ENCODE data around the gene PTGDR.
A peak's percentile ranks its signal among the peaks of the same experiment; 100 is the strongest.

PTGDR gene

DNA sequence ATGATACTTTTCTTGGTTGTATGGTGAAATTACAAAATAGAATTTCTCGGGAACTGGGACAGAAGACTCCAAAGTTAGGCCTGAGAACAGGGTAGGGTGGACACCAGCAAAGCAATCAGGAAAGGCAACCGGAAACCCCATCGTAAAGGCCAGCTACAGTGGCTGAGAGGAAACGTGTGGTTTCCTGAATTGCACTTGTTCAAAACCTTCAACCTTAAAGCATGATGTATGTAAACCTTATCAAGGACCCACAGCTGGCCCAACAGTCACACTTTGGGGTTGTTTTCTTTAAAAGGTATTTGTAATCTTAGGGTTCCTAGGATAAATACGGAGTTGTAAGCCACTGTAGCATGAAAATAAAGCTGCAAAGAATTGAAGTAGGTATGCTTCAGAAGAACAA lies 2.2 kb upstream of the PTGDR start:
- DNase-seq: no peak

DNA sequence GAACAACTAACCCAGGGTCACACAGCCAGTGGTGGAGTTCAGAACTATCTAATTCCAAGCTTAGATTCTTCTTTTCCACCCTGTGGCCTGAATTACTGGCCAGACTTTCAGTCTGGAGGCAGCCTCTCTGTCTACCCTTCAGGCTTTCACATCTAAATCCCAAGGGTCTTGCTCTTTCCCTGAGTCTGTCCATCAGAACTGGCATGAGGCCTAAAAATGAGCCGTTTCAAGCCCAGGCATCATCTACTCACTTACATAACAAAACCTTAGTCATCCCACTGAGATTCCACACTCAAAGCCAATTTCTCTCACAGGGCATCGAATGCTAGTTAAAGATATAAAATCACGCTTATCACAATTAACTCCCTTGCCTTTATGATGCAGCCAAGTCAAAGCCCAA lies 1.3 kb upstream of the PTGDR start:
- DNase-seq: no peak

DNA sequence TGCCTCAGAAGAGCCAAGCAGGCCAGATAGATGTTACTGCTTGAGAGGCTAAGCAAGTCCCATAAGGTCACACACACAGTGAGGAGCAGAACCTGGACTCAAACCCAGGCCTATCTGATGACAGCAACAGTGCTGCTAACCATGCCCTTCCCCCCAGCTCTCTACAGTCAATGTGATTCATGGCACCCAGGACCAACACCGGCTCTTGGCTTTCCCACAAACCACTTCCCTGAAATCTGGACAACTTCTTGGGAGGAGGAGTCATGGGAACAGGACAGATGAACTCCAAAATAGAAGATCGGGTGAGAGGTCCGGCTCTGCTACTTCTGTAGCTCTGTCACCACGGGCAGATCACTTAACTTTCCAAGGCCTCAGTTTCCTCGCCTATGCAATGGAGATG lies 716 bp upstream of the PTGDR start:
- DNase-seq: no peak

DNA sequence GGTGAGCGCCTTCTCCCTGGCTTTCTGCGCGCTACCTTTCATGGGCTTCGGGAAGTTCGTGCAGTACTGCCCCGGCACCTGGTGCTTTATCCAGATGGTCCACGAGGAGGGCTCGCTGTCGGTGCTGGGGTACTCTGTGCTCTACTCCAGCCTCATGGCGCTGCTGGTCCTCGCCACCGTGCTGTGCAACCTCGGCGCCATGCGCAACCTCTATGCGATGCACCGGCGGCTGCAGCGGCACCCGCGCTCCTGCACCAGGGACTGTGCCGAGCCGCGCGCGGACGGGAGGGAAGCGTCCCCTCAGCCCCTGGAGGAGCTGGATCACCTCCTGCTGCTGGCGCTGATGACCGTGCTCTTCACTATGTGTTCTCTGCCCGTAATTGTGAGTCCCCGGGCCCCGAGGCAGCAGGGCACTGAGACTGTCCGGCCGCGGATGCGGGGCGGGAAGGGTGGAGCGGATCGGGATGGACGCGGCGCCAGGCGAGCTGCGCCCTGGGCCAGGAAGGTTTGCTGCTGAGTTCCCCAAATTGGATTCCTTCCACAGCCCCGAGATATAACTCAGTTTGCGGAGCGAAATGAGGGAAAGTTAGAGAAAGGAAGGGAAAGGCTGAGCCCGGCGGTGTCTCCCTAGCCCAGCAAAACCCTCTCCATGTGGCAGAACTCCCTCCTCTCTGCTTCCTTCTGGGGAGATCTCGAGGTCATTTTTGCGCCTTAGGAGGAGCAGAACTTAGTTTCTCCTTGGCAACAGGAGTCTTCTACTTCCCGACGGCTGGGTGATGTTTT lies 972 bp downstream of the PTGDR start:
- DNase-seq: no peak

DNA sequence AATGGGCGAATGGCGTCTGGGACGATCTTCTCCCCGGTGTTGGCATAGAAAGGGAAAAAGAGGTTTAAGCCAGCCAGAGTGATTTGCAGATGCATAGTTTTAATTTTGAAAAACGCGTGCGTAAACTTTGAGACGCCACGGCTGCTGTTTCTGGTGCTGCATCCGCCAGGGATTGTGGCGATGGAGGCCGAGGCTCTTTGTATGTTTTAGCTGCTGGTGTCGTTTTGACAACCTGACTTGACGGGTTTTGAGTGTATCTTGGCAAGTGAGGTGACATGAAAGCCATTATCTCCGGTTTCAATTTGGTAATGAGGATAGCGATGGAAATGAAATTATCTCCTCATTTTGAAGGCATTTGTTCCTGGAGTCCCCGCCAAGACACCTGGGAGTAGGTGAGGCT lies 1.6 kb downstream of the PTGDR start:
- no peak for DNase-seq

DNA sequence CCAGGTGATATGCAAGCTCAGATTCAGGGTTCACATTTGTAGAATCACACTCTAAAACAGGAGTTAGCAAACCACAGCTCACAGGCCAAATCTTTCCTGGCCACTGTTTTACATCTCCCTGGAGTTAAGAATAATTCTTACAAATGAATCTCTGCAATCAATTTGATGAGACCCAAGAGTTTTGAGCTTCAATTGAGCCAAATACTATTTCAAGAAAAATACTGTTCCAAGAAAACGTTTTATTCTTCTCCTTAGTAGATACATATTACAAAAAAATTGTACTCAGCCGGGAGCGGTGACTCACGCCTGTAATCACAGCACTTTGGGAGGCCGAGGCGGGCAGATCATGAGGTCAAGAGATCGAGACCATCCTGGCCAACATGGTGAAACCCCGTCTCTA lies 2.5 kb downstream of the PTGDR start:
- no peak for DNase-seq

DNA sequence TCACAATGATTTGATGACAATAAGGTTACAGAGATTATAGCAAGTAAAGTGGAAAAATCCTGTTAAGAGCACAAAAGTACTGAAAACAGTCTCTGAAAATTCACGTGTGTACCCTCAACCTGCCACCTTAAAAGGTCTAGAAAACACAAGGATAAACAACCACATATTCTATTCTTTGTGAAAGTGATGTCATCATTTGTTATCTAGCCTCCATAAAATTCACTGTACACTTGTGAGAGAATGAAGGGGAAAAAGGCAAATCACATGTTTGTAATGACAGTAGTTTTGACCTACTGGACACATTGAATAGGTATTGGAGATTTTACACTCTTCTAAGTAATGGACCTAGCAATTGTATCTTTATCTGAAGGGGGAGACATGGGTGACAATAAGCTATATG lies 4.0 kb downstream of the PTGDR start:
- no peak for DNase-seq

DNA sequence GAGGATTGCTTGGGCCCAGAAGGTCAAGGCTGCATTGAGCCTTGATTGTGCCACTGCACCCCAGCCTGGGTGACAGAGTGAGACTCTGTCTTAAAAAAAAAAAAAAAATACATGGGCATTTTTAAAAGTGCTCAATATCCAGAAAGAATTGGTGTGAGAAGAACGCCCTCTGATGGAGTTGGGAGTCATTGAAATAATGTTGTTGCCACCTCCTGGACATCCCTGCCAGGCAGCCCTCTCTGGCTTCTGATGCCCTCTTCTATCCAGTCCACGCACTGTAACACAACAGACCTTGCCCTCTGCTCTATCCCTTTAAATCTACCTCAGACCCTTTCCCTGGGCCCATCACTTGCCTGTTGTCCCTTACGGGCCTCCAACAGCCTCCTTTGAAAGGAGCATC lies 4.9 kb downstream of the PTGDR start:
- peak; percentile 5 to 12 for DNase-seq

DNA sequence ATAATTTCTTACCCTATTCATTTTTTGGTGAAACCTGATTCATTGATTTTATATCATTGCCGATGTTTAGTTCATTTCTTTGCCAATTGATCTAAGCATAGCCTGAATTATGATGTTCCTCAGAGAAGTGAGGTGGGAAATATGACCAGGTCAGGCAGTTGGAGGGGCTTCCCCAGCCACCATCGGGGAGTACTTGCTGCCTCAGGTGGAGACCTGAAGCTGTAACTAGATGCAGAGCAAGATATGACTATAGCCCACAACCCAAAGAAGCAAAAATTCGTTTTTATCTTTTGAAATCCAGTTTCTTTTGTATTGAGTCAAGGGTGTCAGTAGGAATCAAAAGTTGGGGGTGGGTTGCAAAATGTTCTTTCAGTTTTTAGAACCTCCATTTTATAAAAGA lies 7.9 kb downstream of the PTGDR start:
- no peak for DNase-seq

DNA sequence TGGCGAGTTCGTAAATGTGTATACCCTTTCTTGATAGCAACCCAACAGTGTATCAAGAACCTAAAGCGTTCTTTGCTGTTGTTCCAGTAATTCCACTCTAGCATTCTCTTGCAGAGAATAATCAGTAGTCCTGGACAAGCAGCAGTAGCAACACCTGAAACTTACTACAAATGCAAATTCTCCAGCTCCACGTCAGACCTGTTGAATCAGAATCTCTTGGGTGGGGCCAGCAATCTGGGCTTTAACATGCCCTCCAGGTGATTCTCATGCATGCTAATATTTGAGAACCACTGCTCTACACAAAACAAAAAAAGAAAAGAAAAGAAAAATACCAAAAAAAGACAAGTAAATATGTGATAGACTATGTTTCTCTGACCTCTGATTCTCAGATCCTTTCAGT lies 10.1 kb downstream of the PTGDR start:
- DNase-seq: no peak

DNA sequence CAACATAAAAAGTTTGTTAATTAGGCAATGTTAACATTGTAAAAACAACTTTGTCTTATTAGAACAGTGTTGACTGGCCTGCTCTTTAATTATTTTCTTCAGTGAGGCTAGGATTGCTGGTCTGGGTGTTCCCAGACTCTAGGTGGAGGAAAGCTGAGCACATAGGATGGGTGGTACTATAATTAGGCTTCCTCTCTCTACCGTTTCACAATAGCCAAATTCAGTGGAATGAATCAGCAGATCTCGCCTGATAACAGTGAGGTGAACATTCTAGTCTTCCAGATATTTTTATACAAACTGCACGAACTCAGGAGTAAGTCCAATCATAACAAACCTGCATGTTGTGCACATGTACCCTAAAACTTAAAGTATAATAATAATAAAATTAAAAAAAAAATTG lies 11.9 kb downstream of the PTGDR start:
- DNase-seq: peak; percentile 19 to 38

DNA sequence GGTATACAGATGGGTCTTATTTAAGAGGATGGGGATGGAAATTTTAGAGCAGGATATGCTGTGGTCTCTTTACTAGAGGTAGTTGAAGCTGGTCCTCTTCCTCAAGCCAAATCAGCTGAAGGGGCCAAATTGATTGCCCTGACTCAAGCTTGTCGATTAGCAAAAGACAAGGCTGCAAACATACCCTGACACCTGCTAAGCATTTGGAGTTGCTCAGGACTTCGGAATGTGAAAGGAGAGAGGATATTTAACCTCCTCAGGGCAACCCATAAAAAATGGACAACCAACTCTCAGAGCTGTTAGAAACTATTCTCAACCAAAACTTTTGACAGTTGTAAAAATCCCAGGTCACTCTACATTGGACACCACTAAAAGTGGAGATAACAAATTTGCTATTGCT lies 15.6 kb downstream of the PTGDR start:
- no peak for DNase-seq

DNA sequence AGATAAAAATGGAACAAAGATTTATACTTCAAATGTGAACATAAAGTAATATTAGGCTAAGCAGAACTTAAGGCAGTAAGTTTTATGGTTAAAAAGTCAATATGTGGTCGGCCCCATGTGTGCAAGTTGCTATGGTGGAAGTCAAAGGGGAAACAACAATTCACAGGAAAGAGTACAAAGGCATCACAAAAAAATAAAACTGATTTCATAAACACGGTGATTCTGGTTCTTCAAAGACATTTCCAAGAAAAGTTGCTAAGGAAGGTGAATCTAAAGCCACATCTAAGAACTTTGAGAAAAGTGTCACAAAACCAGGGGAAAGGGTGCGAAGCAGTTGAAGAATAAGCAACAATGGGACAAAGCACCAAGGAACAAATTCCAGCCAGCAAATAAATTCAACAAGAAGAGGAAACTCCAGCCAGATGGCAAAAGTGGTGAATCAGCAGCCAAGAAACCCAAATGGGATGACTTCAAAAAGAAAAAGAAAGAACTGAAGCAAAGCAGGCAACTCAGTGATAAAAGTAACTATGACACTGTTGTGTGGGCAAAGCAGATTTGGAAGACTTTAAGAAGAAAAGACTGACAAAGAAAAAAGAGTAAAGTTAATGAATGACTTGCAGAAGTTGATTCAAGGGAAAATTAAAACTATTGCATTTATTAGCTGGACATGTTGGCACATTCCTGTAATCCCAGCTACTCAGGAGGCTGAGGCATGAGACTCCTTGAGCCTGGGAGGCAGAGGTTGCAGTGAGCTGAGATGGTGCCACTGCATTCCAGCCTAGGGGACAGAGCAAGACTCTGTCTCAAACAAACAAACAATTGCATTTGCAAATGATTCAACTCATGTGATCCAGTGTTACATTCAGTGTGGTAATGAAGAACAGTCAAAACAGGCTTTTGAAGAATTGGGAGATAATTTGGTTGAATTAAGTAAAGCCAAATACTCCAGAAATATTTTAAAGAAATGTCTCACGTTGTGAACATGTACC lies 19.5 kb downstream of the PTGDR start:
- DNase-seq: no peak

DNA sequence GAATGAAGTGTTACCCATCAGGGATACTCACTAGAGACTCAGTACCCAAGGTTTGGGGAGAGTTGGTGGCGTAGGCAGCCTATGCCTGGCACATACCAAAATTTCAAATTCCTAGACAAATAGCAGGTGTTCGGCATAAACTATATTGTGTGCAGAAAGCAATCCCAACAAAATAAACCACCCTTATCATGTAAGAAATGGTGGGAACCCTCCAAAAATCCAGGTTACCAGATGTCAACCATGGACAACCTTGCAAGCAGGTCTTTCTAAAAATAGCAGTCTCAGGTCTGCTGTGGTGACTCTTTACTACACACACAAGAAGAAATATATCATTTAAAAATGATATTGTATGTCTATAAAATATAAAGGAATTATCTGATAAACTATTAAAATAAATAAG lies 28.9 kb downstream of the PTGDR start:
- no peak for DNase-seq

DNA sequence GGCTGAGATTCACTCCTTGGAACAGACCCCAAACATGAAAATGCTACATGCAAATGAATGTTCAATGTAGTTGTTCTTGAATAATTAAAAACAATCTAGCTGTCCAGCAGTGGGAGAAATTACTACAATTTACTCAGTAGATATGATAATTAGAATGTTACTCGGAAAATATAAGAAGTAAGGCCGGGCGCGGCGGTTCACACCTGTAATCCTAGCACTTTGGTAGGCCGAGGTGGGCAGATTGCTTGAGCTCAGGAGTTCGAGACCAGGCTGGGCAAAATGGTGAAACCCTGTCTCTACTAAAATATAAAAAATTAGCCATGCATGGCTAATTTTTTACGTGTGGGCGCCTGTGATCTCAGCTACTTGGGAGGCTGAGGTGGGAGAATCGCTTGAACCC lies 31.3 kb downstream of the PTGDR start:
- DNase-seq: no peak

DNA sequence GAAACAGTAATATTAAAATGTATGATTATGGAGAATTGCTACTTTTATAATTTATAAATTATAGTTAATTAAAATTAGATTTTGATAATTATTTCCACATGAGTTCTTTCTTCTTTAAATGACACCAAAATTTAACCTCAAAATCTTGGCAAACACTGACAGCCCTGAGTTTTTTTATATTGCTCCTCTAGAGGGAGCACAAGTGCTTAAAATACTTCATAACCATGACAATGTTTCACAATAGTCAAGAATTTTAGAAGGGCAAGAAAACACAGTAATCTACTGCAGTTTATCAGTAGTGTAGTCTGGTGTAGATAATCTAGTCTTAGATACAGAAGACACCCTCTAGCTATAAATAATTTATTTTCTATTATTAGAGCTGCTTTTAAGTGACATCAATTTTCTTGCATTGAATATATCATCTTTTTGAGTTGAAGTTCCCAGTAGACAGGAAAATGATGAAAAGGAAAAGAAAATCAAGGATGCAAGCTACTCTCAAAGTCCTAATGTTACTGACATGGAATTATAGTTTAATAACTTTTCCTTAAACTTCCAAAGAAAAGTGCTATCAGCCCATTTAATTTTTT lies 32.3 kb downstream of the PTGDR start:
- peak; percentile 48 to 76 for DNase-seq

DNA sequence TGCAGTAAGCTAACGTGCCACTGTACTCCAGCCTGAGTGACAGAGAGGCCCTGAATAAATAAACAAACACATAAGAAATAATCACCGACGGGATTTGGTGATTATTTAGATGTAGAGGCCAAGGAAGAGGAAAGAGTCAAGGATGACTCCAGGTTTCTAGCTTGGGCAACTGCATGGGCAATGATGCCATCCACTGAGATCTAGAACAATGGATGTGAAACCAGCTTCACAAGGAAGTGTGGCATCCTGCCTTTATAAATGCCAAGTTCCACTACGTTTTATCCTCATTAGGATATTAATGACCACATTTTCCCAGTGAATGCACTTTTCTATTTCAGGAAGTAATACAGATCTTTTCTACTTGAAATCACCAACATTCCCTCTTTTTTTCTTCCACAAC lies 35.7 kb downstream of the PTGDR start:
- DNase-seq: peak in 1 of 2 donors; percentile 25

DNA sequence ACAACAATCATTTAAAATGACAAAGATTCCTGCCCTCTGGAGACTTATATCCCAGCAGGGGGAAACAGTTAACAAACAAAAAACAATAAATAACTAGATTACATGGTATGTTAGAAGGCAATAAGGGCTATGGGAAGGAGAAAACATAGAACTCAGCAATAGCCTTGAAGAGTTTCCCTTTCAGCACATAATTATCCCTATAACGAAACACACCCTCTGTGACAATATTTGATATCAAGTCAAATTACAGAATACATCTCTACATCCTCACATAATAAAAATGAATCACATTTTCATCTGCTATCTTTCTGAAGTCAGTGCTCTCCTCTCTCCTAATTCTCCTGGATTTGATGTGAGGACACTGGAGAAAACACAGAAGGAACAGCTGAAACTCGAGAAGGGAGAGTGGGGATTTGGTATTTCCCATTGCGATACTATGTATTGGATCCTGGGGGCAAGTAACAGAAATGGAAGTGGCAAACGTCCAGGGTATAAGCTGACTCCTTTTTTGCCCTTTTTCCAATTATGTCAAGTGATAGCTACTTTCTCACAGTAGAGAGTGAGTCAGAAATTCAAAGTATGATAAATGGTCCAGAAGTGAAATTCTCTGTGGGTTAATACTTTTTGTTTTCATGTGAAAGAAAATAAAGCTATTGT lies 36.9 kb downstream of the PTGDR start:
- DNase-seq: no peak

DNA sequence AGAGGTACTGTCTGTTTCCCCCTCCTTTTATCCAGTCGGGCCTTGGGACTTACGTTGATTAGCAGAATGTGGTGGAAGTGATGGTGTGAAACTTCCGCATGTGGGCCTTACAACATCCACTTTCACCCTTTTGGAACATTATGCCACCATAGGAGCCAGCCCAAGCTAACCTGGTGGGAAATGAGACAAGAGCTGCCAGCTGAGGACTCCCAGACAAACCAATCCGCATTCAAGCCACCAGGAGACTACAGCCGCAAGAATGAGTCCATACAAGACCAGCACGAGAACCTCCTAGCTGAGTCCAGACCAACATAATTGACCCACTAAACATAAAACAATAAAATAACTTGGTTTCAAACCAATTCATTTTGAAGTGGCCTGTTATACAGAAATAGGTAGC lies 37.5 kb downstream of the PTGDR start:
- no peak for DNase-seq

DNA sequence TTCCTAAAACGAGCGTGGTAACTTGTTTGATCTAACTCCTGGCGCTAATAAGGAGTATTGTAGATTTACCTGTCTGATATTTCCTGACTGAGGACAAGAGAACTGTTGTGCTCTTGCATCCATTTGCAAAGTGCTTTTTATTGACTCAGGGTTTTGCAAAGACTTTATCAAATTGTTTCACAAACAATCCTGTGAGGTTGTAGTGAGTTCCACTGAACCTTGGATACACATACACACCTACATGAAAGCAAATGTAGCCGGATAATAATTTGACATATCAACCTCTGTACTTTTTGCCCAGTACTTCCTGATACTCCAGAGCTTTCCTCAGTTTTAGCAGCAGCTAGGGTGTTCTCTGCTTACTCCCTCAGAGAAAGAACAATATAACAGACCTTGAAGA lies 39.9 kb downstream of the PTGDR start:
- no peak for DNase-seq

DNA sequence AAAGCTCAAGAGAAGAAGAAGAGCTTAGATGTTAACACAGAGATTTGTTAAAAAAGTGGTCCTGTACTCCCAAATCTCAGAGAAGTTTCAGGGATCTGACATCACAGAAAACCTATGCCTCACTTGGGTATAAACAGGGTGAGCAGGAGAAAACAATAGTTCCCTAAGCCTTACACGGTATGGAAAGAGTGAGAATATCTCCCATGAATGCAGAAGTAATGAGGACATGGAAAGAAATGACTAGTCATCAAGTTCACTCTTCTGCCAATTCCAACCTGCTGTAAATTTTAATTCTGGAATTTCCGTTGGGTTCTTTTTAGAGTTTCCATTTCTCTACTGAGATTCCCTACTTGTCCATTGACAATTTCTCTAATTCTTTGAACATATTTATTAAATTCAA lies 40.4 kb downstream of the PTGDR start:
- DNase-seq: peak in 1 of 2 donors; percentile 24

DNA sequence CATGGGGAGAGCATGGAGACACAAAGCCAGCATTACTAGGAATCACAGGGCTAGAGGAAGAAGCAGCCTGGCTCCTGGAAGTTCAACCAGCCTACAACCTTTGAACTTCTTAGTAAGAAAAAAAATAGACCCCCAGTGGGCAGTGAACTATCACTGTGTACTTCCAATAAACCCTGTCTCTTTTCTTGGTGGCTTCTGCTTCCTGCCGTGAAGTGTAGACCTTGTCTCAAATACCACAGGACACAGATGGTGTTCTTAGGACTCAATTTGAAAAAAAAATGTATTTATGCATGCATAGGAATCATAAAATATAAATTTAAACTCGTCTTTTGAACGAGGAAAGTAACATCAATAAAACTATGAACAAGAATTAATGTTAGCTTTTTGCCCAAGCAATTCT lies 43.0 kb downstream of the PTGDR start:
- DNase-seq: no peak

DNA sequence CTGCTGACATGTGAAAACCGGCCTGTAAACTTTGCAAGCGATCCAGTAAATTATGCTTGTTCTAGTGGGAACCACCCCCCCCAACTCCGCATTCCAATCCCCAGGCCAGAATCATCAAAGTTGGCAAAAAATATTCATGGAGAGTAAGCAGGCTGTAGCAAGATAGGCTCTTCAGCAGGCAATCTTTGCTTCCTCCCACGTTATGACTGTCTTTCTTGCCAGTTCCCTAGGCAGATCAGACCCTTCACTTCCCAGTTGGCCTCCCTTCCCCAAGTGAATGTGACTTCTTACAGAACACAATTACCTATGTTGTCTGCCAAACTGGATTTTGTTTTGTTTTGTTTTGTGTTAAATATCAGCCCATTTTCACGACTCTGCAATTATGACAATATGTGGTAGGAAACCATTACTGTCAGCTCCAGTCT lies 45.4 kb downstream of the PTGDR start:
- peak; percentile 75 to 85 for DNase-seq

Data from inflammatory macrophage (primary cell).